GM12891 (cell line): ENCODE data around the gene NAP1L5.

Source experiments
- POLR2A ChIP-seq: IDR thresholded peaks from 2 replicates; pipeline ENCODE4 v1.6.1; 2011; ENCODE audit warnings: low read depth, low read length, control low read depth
- POLR2AphosphoS5 ChIP-seq: IDR thresholded peaks from 2 replicates; pipeline ENCODE4 v1.6.1; 2011; ENCODE audit warnings: low read depth, low read length, control low read depth
- SPI1 ChIP-seq: IDR thresholded peaks from 2 replicates; pipeline ENCODE4 v1.6.1; 2011; ENCODE audit warnings: low read depth, low read length, control low read depth

- TF ChIP-seq POLR2A = no peak
- TF ChIP-seq POLR2AphosphoS5 = no peak
- no peak for TF ChIP-seq SPI1
Observed at GRCh38 chr4:88744609-88745008, 47.0 kb upstream of the NAP1L5 start.
